GM12873 (cell line): Measurements from ENCODE around the gene ECEL1.

Experiments
- TF ChIP-seq, protein P1 (sequence below): IDR thresholded peaks from 2 replicates; pipeline ENCODE4 v1.5.1; 2012; ENCODE audit warnings: low read depth, mild to moderate bottlenecking, moderate library complexity, low read length, control low read depth; ENCODE audit not compliant: insufficient read depth; ENCODE audit errors: missing control alignments

ECEL1 gene

DNA sequence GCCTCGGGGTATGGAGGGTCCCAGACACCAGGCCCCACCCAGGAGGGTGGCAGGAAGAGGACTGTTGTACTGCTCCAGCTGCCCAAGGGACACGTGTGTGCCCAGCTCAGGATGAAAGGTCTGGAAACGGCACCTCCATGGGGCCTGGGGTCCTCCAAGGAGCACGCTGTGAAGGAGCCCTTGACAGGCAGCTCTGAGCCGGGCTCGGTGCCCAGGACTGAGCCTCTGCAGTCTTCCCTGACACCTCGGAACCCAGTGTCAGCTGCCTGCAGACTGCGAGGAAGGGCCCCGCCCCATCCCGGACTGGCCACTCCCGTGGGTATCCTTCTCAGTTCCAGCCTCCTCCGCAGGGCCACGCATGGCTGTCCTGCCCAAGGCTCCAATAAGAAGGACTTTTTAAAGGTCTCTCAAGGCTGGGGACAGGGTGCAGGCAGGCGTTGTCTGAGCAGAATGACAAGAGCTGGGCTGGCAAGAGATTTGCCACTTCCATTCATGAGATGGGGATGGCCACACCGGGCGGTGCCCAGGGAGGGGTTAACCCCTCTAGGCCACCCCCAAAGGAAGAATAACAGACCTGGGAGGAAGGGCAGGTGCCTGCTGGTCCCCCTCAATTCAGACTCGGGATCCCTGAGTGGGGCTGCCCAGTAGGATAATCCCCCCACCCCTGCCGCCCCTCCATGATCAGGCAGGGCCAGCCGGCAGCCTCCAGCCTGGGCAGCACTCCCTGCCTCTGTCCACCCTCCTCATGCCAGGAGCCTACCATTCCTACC lies 8.9 kb downstream of the ECEL1 start:
- TF ChIP-seq, protein P1, sequence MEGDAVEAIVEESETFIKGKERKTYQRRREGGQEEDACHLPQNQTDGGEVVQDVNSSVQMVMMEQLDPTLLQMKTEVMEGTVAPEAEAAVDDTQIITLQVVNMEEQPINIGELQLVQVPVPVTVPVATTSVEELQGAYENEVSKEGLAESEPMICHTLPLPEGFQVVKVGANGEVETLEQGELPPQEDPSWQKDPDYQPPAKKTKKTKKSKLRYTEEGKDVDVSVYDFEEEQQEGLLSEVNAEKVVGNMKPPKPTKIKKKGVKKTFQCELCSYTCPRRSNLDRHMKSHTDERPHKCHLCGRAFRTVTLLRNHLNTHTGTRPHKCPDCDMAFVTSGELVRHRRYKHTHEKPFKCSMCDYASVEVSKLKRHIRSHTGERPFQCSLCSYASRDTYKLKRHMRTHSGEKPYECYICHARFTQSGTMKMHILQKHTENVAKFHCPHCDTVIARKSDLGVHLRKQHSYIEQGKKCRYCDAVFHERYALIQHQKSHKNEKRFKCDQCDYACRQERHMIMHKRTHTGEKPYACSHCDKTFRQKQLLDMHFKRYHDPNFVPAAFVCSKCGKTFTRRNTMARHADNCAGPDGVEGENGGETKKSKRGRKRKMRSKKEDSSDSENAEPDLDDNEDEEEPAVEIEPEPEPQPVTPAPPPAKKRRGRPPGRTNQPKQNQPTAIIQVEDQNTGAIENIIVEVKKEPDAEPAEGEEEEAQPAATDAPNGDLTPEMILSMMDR, result no peak

DNA sequence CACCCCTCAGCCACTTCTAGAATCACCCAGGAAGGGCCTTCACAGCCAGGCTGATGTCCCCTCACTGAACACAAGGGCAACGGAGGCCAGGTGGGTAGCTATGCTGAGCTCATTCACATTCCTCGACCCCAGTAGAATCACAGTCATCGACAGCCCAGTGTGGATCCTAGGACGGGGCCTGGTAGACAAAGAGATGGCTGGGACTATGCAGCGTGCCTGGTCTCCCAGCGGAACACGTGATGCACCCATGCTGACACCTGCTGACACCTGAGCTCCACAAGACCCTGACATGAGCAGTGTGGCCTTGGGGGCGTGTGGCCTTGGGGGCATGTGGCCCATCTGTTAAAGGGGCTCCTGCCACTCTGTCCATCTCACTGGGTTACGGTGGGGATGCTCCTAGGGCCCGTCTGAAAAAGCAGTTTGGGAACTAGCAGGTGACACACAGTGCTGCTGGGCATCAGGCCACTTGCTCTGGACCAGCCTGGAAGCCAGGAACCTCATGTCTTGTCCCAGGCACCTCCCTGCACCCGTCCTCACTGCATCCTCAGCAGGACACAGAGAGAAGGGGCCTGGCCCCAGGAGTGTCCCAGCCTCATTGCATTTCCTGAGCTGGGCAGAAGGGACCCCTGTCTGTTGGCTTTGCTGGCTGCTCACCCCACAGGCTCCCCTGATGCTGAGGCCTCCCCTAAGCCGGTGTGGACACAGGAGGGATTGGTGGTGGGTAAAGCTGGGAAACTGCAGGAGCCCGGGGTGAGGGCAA lies 9.7 kb downstream of the ECEL1 start:
- TF ChIP-seq, protein P1, result no peak

DNA sequence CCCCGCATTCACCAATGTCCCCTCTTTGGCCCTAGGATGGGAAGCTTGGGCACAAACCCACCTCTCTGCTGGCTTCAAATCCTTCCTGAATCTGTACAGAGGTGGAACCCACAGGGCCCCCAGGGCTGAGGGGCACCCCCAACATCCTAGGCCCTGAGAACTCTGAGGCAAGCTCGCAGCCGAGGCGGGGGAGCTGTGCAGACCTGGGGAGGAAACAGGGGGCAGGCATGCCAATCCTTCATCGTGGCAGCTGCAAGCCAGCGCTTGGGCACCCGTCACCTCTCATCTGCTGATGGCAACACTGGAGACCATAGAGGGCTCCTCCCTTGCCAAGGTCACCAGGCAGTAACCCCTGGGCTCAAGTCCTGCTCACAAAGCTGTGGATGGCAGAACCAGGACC lies 10.8 kb downstream of the ECEL1 start:
- TF ChIP-seq, protein P1, result no peak

DNA sequence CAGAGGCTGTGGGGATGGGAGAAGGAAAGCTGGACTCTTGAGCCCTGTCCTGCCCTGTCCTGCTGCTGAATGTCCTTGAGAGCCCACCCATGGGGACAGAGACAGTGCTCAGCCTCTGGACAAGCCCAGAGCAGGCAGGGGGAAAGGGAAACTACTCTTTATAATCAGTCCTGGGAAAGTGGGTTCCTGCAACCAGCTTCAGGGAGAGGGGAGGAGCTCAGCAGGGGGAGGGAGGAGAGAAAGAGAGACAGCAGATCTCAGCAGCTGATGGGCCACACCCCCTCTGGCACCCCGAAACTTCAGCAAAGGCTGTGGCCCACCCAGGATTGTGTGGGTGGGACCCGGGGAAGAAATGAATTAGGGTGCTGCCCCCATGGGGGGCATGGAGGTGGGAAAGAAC lies 11.6 kb downstream of the ECEL1 start:
- TF ChIP-seq, protein P1, result no peak

DNA sequence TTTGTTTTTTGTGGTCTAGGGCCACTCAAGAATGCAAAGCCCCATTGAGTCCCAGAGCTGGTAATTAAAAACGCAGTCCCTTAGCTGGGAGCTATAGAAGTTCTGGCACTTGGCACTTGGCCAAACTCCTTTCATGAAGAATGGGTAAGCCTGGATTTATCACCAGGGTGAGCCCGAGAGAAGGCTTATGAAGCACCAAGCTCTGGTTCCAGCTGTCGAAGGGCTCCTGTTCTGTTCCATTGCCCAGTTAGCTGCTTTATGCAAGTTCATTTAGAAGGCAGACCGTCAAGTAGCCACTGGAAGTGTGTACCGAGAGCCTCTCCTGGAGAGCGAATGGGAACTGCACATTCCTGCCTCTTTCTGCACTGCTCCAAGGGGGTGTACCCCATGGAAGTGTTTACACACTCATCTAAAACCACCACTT lies 14.2 kb downstream of the ECEL1 start:
- TF ChIP-seq, protein P1, result no peak

DNA sequence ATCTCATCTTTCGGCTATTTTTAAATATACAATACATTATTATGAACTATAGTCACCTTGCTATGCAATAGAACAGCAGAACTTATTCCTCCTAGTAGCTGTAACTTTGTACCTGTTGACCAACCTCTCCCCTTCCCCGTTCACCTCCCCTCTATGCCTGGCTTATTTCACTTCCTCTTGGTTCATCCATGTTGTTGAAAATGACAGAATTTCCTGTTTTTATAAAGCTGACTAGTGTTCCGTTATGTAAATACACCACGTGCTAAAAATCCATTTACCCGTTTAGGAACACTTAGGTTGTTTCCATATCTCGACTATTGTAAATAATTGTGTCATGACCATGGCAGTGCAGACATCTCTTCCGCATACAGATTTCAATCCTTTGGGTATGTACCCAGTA lies 21.4 kb downstream of the ECEL1 start:
- TF ChIP-seq, protein P1, result no peak

DNA sequence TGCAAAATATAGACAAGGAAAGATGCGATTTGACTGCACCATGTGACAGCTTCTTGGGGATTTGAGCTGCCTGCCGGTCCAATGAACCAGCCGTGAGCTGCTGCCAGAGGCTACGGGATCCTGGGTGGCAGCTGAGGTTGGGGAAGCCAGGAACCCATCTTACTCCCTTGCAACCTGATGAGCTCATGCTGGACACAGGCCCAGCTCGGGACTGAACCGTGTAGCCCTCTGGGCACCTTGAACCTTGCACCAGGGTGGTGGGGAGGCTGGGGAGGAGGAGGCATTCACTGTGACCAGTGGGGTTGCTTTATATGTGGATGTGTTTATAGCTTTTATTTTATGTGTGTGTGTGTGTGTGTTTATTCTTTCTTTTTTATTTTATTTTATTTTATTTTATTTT lies 22.6 kb downstream of the ECEL1 start:
- TF ChIP-seq, protein P1, result no peak
